ENCODE results near the gene TREH.
A peak's percentile ranks its signal among the peaks of the same experiment; 100 is the strongest.

TREH gene

DNA sequence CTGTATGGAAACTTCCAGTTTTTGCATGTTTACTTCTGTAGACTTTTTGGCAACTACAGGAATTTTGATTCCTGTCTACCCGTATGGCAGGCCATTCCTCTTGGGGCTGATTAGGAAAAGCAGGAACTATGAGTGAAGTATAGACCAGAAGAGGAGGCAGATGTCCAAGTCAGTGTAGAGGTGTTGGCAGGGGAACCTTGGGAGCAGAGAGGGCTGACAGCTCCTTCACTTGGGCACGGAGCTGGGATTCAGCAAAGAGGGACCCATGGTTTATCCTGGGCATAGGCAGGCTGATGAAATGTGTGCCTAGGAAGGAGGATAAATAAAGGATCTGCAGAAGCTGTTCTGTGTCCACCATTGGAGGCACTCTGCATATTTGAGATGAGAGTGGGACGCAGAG, 33.1 kb downstream of the TREH start:
- ATAC-seq (no peak), DNase-seq (no peak)

DNA sequence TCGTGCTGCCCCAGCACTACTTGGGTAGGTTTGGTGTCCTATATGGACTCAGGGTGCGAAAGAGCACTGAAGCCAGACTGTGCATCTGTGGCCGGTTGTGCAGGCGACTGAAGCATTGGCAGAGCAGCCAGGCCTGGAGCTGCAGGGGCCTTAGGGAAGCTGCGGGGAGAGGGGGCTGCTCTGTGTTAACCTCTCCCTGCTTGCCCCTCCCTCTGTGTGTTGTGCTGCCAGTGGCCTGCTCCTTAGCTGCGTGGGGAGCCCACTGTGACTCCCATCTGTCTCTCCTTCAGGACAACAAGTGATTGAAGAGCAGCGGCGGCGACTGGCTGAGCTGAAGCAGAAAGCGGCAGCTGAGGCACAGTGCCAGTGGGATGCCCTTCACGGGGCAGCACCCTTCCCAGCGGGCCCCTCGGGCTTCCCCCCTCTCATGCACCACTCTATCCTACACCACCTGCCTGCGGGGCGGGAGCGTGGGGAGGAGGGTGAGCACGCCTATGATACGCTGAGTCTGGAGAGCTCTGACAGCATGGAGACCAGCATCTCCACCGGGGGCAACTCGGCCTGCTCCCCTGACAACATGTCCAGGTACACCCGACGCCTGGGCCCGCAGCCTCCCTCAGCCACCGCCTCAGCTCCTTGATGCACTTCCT, 34.3 kb downstream of the TREH start:
- ATAC-seq, result no peak

DNA sequence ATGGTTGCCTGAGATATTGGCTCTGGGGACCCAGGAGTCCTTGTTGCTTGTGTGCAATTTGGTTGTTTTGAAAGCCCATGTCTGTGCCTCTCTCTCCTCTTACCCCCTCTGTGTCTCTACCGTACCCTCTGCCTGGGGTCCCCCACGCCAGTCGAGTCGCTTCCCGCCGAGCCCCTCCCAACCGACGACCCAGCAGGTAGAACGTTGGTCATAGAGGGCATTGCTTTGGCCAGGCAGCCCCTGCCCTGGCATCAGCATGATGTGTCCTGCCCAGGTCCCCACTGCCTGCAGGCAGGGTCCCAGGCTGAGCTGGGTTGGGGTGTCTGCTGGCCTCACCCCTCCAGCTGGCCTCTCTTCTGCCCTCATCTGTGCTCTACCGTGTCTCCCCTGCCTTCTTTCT, 35.0 kb downstream of the TREH start:
- no peak for ATAC-seq
- DNase-seq, result no peak

More for the DNA sequence above, 34.3 kb downstream of the TREH start:
- no peak for DNase-seq

DNA sequence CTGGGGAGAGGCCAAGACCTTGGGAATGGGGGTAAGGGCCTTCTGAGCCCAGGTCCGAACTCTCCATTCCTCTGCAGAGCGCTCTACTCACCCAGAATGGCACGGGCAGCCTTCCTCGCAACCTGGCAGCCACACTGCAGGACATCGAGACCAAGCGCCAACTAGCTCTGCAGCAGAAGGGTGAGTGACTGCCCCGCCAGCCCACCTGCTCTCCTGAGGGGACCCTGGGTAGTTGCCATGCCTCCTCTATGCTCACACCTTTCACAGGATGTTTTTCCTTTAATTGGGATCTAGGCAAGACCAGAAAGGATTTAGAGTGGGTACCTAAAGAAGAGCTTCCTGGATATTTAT, 35.5 kb downstream of the TREH start:
- ATAC-seq, result no peak
- no peak for DNase-seq

DNA sequence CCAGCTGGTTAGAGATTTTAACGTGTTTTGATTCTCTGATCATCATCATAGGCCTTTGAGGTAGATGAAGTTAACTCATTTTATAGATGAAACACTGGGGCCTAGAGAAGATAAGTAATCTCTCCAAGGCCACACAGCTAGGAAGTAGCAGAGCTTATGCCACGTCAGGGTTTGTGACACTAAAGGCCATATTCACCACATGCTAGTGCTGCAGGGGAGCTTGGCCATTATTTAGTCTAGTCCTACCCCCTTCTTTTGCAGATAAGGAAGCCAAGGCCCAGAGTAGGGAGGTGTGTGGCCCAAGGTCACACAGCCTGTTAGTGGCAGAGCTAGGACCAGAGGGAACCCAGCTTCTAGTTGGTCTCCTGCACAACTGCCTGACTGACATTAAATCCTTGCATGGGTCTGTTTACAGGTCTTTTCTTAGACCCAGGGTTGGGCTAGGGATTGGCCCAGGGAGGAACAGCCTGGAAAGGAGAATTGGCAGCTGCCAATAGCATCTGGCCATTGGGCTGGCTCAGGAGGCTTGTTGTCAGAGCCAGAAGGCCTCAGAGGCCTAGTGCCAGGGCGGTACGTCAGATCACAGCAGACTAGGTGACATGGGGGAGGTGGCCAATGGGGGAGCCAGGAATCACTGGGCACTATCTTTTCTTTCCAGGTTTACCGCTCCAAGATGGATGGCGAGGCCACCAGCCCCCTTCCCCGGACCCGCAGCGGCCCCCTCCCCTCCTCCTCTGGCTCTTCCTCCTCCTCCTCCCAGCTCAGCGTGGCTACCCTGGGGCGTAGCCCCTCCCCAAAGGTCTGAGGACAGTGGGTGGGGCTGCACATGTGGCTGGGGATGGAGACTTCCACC, 36.1 kb downstream of the TREH start:
- DNase-seq (no peak), ATAC-seq (no peak)

DNA sequence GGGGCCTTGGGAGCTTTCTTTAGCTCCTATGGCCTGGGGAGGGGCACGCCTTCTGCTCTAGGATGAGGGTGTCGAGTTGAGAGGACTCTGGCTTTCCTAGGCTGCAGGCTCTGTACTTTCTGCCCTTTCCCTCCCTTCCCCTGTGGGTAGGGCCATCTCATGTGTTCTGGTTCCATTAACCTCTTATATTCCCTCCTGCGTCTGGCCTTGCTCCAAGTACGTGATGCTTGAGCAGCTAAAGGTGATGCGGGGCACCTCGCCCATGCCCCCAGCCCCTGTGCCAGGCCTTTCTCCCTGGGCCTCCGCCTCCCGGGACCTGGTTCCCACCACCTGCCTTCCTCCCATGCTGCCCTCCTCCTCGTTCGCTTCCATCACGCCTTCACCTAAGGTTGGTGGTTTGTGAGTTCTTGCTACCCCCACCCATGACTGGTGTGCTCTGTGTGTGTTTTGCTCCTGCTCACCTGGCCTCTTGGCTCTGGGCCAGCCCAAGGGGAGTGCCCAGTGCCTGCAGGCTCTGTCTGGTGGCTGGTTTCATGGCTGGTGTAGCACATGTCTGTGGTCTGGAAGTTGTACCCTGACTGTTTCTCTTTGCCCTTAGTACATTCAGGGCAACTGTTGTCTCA, 37.9 kb downstream of the TREH start:
- DNase-seq (no peak), ATAC-seq (no peak)

DNA sequence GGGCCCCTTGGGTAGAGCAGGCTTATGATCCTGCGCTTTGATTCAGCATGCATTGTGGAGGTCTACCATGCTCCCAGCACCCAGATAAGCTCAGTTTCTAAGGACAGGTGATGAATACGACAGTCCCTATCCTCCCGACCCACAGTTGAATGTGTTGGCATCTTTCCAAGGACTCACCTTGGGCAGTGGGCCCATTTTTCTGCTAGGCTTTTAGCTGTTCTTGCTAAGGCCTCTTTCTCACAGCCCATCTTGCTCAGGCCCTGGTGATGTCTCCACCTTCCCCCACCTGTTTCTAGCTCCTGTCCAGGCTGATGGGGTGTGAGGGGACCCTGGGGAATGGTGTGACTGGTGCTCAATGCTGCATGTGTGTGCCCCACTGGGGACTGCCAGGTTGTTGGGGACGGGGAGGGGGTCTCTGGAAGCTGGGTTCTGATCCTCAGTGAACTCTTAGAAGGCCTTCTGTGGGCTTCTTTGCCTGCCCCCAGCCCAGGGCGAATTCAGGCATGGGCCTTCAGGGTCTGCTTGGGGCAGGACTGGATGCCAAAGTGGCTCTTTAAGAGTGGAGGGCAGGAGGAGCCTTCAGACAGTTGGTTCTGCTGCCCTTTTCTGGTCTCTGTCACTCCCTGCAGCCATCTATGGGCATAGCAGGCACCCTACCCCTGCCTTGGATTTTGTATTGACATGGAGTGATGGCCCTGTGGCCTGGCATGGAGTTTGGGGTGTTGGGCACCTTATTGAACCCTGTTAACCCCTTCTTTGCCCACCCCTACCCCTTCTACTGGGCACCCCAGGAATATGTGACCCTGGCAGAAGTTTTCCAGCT, 38.9 kb downstream of the TREH start:
- DNase-seq (no peak), ATAC-seq (no peak)

DNA sequence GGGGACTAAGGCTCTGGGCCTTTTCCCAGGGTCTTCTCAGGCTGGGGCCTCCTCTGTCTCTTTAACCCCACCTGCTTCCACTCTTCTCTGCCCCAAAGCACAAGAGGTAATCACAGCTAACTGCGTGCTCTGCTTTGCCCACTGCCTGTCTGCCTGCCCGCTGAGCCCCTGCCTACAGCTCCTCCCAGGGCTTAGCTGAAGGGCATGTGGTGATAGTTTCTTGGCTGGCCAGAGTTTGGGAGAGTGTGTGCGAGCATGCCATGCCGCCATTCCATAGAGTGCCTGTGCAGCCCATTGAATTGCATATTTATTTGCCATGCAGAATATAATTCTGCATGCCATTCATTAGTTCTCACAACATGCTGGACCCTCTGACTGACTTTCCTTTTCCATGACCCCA, 39.6 kb downstream of the TREH start:
- DNase-seq, result no peak
- no peak for ATAC-seq

DNA sequence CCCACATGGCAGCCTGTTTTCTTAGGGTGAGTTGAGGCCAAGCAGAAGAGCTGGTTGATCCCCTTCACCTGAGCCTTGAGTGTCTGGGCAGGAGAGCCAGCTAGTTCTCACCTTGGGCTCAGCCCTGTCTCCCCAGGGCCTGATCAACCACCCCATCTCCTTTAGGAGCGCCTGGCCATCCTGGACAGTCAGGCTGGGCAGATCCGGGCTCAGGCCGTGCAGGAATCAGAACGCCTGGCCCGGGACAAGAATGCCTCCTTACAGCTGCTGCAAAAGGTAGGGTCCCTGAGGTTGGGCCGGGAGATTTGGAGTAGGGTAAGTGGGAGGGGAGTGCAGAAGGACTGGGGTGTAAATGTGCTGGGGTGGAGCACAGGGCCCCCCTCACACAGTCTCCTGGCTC, 40.7 kb downstream of the TREH start:
- DNase-seq (no peak), ATAC-seq (no peak)

DNA sequence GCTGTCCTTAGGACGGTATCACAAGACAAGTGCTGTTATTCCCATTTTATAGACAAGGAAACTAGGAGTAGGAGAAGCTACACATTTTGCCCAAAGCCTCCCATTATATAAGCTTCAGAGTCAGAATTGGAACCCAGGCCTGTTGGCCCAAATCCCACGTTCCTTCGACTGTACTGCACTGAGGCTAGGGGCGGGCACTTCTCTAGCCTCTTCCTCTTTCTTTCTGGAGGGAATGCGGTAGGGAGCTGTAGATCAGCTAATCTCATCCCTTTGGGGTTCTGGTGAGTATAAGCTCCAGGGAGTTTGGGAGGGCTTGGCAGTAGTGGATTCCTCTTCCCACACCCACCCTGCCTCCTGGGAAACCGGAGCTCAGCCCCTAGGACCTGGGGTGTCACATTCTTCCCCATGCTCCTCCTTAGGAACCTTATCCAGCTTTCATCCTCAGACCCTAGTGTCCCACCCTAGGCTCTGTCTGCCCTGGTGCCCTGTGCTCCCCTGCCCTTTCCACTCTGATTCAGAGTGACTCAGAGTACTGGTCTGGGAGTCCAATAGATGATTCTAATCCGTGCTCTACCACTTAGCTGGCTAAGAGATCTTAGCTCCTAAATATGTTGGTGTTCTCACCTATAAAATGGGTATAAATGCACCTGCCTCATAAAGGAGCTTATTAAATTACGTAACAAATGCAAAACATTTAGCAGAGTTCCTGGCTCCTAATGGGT, 42.7 kb downstream of the TREH start:
- no peak for ATAC-seq
- DNase-seq, result no peak

DNA sequence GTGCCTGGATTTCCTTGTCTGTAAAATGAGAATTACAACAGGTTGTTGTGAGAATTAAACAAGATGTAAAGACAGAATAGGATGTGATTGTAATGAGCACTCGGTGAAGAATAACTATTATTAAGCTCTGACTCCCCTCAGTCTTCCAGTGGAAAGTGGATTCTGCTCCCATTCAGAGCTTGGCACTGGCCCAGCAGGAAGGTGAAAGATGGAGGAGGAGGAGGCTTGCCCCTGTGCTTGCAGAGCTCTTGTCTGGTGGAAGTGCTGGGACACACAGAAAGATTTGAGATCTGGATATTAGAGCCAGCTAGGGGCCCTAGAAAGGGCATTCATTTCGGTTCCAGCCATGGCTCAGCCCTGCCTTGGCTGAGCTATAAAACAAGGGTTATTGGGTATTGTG, 43.8 kb downstream of the TREH start:
- DNase-seq (no peak), ATAC-seq (no peak)

DNA sequence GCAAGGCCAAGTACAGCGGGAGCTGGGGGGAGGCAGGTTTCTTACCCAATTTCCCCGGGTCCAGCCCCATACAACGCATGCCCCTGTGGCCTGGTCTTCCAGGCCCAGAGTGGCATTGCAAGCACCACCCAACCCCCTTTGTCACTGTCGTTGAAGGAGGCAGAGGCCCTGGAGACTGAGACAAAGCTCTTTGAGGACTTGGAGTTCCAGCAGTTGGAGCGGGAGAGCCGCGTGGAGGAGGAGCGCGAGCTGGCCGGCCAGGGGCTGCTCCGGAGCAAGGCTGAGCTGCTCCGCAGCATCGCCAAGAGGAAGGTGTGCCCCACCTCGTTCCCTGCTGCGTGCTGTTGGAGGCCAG, 44.2 kb downstream of the TREH start:
- ATAC-seq, result no peak
- DNase-seq, result no peak

DNA sequence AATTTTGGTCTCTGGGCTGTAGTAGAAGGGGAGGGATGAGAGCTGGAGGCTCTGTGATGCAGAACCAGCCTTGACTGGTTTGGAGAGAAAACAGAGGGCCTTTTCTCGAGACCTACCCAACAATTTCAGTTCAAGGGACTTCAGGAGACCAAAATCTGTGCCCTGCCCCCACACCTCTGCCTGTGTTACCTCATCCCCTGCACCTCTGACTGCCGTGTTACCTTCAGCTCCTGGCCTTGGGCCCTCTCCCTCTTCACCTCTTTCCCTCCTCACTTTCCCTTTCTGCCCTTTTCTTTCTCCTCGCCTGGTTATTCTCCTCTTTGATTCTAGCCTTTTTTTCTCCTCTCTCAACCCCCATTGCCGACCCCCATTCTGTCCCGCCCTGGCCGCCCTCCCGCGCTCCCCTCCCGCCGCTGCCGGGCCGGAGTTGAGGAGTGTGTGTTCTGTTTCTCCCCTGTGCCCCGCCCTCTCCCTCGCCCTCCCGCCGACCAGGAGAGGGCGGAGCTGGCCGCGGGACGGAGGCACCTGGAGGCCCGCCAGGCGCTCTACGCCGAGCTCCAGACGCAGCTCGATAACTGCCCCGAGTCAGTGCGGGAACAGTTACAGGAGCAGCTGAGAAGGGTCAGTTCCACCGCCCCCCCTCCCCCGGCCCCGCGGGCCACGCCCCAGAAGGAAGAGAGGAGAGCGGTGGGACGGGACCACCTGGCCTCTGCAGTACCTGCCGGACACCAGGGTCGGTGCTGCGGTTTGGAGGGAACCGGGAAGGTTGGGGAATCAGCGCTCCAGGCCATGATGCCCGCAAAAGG, 44.8 kb downstream of the TREH start:
- DNase-seq (no peak), ATAC-seq (no peak)

DNA sequence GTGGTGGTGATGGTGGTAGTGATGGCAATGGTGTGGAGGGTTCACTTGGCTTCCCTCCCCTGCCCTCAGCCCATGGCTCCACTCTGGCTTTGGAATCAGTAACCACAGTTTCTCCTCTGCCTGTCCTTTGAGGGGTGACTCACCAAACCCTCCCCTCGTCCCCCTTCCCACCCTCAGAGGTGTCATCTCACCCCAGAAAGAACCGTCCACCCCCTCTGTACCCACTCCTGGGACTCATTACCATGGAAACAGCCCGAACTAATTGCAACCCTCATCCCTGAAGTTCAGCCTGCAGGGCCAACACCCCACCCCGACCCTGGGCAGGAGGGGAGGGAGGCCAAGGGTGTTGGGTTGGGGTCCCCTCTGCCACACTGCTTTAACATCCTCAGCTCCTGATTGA, 45.5 kb downstream of the TREH start:
- ATAC-seq, result peak; percentile 10
- no peak for DNase-seq

DNA sequence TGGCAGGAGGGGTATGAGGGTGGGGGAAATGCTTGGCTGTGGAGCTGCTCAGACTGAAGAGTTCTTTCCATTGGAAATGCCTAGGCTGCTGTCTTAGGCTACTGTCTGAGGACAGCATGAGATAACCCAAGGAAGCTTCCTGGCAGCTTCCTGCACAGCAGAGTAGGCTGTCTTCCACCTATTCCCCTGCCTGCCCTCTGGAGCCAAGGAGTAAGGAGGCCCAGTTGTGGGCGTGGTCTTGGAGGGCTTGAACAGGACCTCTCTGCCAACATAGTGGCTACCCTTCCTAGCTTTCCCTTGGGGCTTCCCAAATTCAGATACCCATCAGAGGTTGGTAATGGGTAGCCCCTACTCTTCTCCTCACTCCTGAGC, 46.1 kb downstream of the TREH start:
- ATAC-seq, result no peak

DNA sequence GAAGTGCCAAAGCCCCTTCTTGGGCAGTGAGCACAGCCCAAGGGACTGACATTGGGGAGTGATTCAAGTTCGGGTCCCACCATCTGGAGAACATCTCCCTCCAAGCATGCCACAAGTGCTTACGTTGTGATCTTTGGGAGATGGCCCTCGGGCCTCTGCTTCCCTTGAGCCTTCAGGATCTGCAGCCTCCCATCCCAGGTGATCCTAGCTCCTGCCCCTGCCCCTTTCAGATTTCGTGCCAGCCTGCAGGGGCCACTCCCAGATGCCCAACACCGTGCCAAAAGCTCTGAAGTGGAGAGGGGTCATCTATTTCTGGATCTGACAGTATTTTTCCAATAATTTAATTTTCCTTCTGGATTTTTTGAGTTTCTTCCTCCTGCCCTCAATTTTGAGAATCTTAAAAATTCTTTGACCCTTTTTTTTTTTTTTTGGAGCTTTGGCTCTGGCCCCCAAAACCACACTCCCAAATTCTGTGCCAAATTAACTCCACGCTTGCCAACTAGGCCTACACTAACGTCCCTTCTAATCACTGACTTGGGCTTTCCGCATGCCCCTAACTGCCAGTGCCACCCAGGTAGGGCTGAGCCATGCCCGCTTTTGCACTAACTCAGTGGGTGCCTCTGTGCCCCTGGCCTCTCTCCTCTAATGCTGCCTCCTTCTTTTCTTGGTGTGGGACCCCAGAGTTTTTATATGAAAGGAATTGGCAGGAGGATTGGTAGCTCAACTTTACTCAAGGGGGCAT, 46.7 kb downstream of the TREH start:
- ATAC-seq, result no peak
- DNase-seq, result no peak

More for the DNA sequence above, 46.1 kb downstream of the TREH start:
- DNase-seq, result no peak

DNA sequence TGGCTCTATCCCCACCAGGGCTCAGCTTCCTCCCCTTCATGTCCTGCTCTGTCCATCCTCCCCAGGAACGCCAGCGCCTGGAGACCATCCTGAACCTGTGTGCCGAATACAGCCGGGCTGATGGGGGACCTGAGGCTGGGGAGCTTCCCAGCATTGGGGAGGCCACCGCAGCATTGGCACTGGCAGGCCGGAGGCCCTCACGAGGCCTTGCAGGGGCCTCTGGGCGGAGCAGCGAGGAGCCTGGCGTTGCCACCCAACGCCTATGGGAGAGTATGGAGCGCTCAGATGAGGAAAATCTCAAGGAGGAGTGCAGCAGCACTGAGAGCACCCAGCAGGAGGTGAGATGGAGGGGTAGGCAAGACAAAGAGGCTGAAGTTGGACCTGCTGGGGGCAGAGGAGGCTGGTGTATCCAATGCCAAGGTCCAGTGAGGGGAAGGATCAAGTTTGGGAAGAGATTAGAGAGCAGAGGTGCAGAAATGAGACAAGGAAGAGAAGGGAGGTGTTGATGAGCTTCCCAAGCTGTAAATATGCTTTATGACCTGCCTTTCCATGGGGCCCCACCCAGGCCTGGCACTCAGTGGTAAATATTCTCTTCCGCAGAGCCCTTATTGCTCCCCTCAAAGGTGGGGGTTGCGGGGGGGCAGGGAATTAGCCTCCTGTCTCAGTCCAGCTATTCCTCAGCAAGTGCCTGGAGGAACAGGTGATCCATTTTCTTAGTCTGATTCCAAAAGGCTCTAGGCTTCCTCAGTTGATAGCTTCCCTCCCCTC, 48.1 kb downstream of the TREH start:
- DNase-seq (no peak), ATAC-seq (no peak)

DNA sequence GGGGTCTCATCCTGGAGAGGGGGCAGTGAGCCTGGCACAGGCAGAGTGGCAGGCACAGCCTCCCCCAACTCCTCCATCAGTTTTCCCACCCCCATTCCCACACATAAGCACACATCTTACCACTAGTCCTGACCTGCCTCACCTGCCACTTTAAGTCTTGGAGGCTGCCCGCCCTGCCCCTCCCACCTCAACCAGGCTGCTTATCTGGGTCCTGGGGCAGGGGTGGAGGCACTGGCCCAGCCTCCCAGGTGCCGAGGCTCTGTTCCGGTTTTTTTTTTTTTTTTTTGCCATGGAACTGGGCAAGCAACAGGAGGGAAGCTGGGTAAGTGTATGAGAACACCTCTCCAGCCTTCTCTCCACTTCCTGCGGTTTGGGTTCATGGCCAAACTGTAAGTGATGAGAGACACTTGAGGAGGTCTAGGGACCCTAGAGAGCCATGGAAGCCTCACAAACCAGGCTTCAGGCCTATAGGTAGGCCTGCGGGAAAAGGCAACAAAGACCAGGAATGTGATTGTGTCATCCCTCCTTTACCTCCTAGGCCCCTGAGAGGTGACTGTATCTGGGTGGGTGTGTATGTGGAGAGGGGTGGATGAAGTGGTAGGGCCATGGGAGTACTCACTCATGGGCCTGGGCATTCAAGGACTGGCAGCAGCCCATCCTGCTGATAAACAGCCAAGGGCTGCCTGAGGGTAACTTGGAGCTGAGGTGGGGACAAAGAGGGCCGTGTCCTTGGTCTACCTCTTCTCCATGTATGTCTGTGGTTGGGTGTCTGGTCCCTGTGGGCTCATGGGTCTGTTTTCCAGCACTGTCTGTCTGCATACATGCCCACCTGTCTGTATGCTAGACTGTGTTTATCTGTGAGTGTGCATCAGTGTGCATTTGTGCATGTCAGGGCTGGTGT, 49.4 kb downstream of the TREH start:
- no peak for ATAC-seq
- no peak for DNase-seq

Measured in stimulated activated naive CD8-positive, alpha-beta T cell treated with anti-CD3 and anti-CD28 coated beads, Interleukin-15, Interleukin-2, amounts not matched to agents 100 U/mL and 50 U/mL, for 24 hours (primary cell).